Brain microvascular endothelial cell (primary cell): ENCODE data around the gene DLL4.

Experiments
- DNase-seq: peaks from one replicate; pipeline ENCODE4 v3.0.0-alpha.2; 2020
- H3K27ac ChIP-seq: fragments of 250-450 bp; sonication (Bioruptor Pico); 2 replicates; pipeline ENCODE4 v1.5.1; 2020; ENCODE audit warnings: mild to moderate bottlenecking, moderate library complexity
- H3K27me3 ChIP-seq: fragments of 250-450 bp; sonication (Bioruptor Pico); replicated peaks from 2 replicates; pipeline ENCODE4 v1.5.1; 2020; ENCODE audit warnings: mild to moderate bottlenecking
- H3K36me3 ChIP-seq: fragments of 250-450 bp; sonication (Bioruptor Pico); replicated peaks from 2 replicates; pipeline ENCODE4 v1.5.1; 2020; ENCODE audit warnings: mild to moderate bottlenecking
- H3K4me3 ChIP-seq: 2 replicates; pipeline ENCODE4 v1.5.1; 2011; ENCODE audit warnings: low read depth, mild to moderate bottlenecking, control low read depth, low read length, moderate library complexity
- in situ Hi-C: cut with HindIII; loops from 2 replicates; pipeline ENCODE4 v1.10.0; 2017; ENCODE audit warnings: low sequenced_read_pairs, low pct_ligation_motif_present
- TF ChIP-seq, protein P1 (sequence below): IDR thresholded peaks from 2 replicates; pipeline ENCODE4 v1.5.1; 2011; ENCODE audit warnings: low read depth, mild to moderate bottlenecking, moderate library complexity, low read length, control low read depth, inconsistent platforms; ENCODE audit errors: missing control alignments

DLL4 gene

DNA sequence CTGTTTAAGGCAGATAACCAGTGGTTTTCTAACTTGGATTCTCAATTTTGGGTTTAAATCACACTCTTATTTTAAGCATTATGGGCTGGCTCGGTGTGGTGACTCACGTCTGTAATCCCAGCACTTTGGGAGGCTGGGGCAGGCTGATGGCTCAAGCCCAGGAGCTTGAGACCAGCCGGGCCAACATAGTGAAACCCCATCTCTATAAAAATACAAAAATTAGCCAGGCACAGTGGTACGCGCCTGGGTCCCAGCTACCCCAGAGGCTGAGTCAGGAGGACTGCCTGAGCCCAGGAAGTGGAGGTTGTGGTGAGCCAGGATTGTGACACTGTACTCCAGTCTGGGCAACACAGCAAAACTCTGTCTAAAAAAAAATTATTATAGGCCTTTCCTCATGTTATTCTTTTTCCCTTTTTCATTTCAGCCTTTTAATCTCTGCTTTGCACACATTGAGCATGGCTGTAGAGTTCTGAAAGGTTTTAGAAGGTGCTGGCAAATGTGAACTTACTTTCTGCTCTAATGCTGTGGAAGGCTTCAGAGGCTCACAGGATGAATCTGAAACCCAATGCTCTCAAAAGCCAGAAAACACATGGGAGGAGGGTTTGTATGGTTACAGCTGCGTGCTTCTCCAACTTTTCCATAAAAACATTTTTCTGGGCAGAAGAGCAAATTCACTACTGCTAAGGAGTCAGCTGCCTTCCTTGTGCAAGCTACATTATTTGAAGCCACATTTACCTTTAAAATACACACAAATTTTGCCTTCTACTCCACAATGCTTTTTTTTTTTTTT is 56.6 kb downstream of the DLL4 start:
- TF ChIP-seq, protein P1, sequence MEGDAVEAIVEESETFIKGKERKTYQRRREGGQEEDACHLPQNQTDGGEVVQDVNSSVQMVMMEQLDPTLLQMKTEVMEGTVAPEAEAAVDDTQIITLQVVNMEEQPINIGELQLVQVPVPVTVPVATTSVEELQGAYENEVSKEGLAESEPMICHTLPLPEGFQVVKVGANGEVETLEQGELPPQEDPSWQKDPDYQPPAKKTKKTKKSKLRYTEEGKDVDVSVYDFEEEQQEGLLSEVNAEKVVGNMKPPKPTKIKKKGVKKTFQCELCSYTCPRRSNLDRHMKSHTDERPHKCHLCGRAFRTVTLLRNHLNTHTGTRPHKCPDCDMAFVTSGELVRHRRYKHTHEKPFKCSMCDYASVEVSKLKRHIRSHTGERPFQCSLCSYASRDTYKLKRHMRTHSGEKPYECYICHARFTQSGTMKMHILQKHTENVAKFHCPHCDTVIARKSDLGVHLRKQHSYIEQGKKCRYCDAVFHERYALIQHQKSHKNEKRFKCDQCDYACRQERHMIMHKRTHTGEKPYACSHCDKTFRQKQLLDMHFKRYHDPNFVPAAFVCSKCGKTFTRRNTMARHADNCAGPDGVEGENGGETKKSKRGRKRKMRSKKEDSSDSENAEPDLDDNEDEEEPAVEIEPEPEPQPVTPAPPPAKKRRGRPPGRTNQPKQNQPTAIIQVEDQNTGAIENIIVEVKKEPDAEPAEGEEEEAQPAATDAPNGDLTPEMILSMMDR, result no peak
- in situ Hi-C loops, result no loop called here
- H3K4me3 ChIP-seq, result no peak overlapping the region
- peak overlapping the region; percentile 65 for H3K27ac ChIP-seq
- H3K27me3 ChIP-seq, result no peaks in the 10 kb centered on the region
- peaks cover 65% of the 10 kb centered on the region for H3K36me3 ChIP-seq
- peak; percentile 37 for DNase-seq

DNA sequence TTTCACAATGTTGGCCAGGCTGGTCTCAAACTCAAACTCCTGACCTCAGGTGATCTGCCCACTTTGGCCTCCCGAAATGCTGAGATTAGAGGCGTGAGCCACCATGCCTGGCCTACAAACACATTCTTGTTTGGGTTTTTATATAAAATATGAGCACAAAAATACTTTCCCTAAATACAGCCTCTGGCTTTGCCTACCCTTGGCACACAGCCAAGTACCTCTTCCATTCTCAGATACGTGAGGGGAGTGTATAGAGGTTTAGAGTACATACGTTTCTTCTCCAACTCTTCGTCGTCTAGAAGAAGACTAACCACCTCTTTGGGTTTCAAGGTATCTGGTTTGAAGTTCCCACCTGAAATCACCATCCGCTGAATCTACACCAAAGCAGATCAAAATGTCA is 57.7 kb downstream of the DLL4 start:
- no peak overlapping the region for H3K27ac ChIP-seq
- no peak for DNase-seq
- no peak overlapping the region for H3K4me3 ChIP-seq
- peaks cover 56% of the 10 kb centered on the region for H3K36me3 ChIP-seq
- in situ Hi-C loops, result no loop called here
- TF ChIP-seq, protein P1, result no peak
- H3K27me3 ChIP-seq, result no peaks in the 10 kb centered on the region

DNA sequence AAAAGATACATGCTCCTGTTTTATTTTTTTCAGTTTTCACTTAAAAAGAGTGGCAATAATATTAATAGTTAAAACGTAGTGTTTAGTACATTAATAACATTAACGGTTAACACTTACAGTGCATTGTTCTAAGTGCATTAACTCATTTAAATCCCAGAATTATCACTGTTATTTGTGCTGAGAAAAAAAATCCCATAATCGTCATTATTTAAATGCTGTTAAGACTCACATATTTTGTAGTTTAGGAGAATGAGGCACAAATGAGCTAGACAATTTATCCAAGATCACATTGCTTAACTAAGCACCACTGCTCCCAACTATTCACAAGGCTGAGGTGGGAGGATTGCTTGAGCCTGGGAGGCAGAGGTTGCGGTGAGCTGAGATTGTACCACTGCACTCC is 59.0 kb downstream of the DLL4 start:
- H3K27ac ChIP-seq, result no peak overlapping the region
- no peak overlapping the region for H3K4me3 ChIP-seq
- DNase-seq, result no peak
- TF ChIP-seq, protein P1, result no peak
- in situ Hi-C loops, result no loop called here
- peaks cover 42% of the 10 kb centered on the region for H3K36me3 ChIP-seq
- H3K27me3 ChIP-seq, result no peaks in the 10 kb centered on the region
